ENCODE results near the gene LZTS2.
"Not testable (repeated sequence)": the region's sequence is repeated elsewhere in the genome, so short reads cannot be mapped to it uniquely, and the experiment has no call there.

GRCh38 chr10:100975397-100975796 lies 24.2 kb upstream of the LZTS2 start:
- not testable (repeated sequence) for TF ChIP-seq REST (IDR thresholded peaks at IDR 0.05; ENCODE audit: low read depth); POLR2A (IDR thresholded peaks at IDR 0.05; ENCODE audit: borderline replicate concordance, extremely low read depth, insufficient read depth, insufficient read length)
